ENCODE results near the gene LRRIQ1. TPM values are rescaled to one million over a fixed set of nuclear protein-coding genes. Genes with fewer than 3 reads are reported as not detected.
"Not testable (repeated sequence)": the region's sequence is repeated elsewhere in the genome, so short reads cannot be mapped to it uniquely, and the experiment has no call there.

The LRRIQ1 gene
- total and polyA plus RNA-seq, 2 experiments from 2014 or later = 2.0 to 6.9 TPM

DNA sequence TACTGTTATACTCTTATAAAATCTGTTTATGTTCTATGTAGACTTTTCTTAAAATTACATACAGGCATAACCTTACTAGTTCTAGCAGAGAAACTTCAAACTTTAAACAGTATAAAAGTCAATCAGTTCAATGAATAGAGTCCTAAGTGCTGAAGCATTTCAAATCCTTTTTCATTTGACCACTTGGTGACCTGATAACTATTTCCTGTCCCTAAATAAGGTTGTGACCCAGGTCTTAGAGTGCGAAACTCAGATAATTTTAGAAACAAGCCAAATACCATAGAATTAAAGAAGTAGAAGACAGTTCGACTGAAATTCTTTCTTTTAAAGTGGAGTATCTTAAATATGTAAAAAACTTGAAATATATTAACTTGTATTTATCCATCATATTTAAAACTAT is 147.7 kb downstream of the LRRIQ1 start:
- no peaks in the 10 kb centered on the region for H3K9me3 ChIP-seq (ENCODE audit: low read depth)
- TF ChIP-seq, protein P1, sequence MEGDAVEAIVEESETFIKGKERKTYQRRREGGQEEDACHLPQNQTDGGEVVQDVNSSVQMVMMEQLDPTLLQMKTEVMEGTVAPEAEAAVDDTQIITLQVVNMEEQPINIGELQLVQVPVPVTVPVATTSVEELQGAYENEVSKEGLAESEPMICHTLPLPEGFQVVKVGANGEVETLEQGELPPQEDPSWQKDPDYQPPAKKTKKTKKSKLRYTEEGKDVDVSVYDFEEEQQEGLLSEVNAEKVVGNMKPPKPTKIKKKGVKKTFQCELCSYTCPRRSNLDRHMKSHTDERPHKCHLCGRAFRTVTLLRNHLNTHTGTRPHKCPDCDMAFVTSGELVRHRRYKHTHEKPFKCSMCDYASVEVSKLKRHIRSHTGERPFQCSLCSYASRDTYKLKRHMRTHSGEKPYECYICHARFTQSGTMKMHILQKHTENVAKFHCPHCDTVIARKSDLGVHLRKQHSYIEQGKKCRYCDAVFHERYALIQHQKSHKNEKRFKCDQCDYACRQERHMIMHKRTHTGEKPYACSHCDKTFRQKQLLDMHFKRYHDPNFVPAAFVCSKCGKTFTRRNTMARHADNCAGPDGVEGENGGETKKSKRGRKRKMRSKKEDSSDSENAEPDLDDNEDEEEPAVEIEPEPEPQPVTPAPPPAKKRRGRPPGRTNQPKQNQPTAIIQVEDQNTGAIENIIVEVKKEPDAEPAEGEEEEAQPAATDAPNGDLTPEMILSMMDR (IDR thresholded peaks at IDR 0.05; ENCODE audit: low read depth, low read length) = no peak
- no peaks in the 10 kb centered on the region for H3K27me3 ChIP-seq
- no peak overlapping the region for H3K27ac ChIP-seq
- no peaks in the 10 kb centered on the region for H3K36me3 ChIP-seq
- DNase-seq (ENCODE audit: low read depth in 1 of 2, low spot score in 1 of 2) = no peak
- no peak overlapping the region for H3K4me3 ChIP-seq
- no peaks in the 10 kb centered on the region for H3K4me1 ChIP-seq (ENCODE audit: low read depth)

DNA sequence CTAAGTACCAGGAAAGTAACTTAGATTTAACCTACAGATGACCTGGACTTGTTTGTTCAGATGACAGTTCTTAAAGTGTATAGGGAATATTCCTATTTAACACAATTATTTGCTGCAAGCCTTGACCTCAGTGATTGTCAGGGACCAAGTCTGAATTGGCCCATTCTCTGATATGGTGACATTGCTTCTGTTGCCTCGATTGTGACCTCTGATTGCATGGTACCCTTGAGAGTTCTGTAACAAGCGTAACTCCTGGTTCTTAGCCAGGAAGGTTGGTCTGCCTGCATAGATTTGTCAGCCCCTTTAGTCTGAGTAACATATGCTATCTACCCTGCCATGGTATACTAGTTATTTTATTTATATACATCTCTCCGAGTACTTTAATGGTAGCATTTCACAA is 150.1 kb downstream of the LRRIQ1 start:
- Histone ChIP-seq H3K9me3 (ENCODE audit: low read depth) (no peaks in the 10 kb centered on the region), H3K4me1 (ENCODE audit: low read depth) (no peaks in the 10 kb centered on the region)
- TF ChIP-seq, protein P1 (IDR thresholded peaks at IDR 0.05; ENCODE audit: low read depth, low read length) = no peak

DNA sequence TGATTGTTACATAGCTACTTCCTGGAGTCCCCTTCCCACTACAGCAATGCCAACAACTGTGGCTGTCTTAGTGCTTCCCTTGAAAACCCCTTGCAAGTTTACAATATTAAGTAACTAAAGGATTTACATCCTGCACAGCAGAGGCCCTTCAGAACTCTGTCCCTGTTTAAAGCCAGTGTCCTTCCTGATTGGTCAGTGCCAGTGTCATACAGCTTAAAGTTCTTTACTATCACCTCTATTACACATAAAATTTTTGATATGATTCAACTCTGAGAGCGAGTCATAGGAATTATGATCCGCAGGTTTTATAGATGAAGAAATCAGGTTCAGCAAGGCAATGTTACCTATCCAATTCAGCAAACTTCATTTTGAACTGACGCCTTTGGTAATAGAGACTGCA is 152.5 kb downstream of the LRRIQ1 start:
- Histone ChIP-seq H3K27me3 (no peaks in the 10 kb centered on the region), H3K36me3 (no peaks in the 10 kb centered on the region), H3K27ac (no peak overlapping the region), H3K4me3 (no peak overlapping the region), H3K9me3 (ENCODE audit: low read depth) (no peaks in the 10 kb centered on the region), H3K4me1 (ENCODE audit: low read depth) (no peaks in the 10 kb centered on the region)
- TF ChIP-seq, protein P1 (IDR thresholded peaks at IDR 0.05; ENCODE audit: low read depth, low read length) = no peak
- no peak for DNase-seq (ENCODE audit: low read depth in 1 of 2, low spot score in 1 of 2)

More for the DNA sequence above, 150.1 kb downstream of the LRRIQ1 start:
- DNase-seq (ENCODE audit: low read depth in 1 of 2, low spot score in 1 of 2) = no peak
- H3K27ac ChIP-seq = no peak overlapping the region
- H3K4me3 ChIP-seq = no peak overlapping the region
- H3K36me3 ChIP-seq = no peaks in the 10 kb centered on the region
- no peaks in the 10 kb centered on the region for H3K27me3 ChIP-seq

- TF ChIP-seq, protein P1 (IDR thresholded peaks at IDR 0.05; ENCODE audit: low read depth, low read length) = no peak
- Histone ChIP-seq H3K9me3 (ENCODE audit: low read depth) (no peaks in the 10 kb centered on the region), H3K27me3 (no peaks in the 10 kb centered on the region), H3K27ac (no peak overlapping the region), H3K4me1 (ENCODE audit: low read depth) (no peaks in the 10 kb centered on the region), H3K36me3 (no peaks in the 10 kb centered on the region), H3K4me3 (no peak overlapping the region)
- DNase-seq (ENCODE audit: low read depth in 1 of 2, low spot score in 1 of 2) = no peak
These were observed 154.6 kb downstream of the LRRIQ1 start for GRCh38 chr12:85190728-85191127.

DNA sequence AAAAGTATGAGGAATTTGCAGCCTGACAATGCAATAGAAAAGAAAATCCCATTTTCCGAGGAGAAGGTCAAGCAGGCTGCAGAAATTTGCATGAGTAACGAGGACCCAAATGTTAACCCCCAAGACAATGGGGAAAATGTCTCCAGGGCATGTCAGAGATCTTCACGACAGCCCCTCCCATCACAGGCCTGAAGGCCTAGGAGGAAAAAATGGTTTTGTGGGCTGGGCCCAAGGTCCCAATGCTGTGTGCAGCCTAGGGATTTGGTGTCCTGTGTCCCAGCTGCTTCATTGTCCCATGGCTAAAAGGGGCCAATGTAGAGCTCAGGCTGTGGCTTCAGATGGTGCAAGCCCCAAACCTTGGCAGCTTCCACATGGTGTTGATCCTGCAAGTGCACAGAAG is 167.7 kb downstream of the LRRIQ1 start:
- not testable (repeated sequence) for DNase-seq (ENCODE audit: low read depth in 1 of 2, low spot score in 1 of 2); H3K9me3 ChIP-seq (ENCODE audit: low read depth); H3K27me3 ChIP-seq; H3K36me3 ChIP-seq; H3K27ac ChIP-seq; H3K4me1 ChIP-seq (ENCODE audit: low read depth); H3K4me3 ChIP-seq

DNA sequence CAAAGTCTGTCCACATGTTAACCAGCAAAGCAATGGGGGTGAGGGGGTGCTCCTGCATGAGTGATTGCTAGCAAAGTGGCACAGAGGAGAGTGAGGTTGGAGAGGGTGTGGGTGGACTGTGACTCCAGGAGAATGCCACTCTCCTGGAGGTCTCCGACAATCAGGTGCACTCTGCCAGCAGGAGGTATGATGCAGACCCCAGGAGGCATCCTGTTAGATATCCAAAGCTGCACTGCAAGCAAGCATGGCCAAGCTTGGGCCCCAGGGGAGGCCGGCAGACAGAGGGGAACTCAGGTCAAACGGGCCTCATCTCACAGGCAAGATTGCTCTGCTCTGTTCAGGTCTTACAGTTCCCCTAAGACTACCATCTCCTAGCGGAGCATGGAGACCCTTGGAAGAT is 170.4 kb downstream of the LRRIQ1 start:
- Histone ChIP-seq H3K9me3 (ENCODE audit: low read depth) (no peaks in the 10 kb centered on the region), H3K27ac (no peak overlapping the region), H3K4me1 (ENCODE audit: low read depth) (no peaks in the 10 kb centered on the region), H3K4me3 (no peak overlapping the region), H3K27me3 (no peaks in the 10 kb centered on the region), H3K36me3 (no peaks in the 10 kb centered on the region)
- DNase-seq (ENCODE audit: low read depth in 1 of 2, low spot score in 1 of 2) = no peak
- TF ChIP-seq, protein P1 (IDR thresholded peaks at IDR 0.05; ENCODE audit: low read depth, low read length) = no peak

DNA sequence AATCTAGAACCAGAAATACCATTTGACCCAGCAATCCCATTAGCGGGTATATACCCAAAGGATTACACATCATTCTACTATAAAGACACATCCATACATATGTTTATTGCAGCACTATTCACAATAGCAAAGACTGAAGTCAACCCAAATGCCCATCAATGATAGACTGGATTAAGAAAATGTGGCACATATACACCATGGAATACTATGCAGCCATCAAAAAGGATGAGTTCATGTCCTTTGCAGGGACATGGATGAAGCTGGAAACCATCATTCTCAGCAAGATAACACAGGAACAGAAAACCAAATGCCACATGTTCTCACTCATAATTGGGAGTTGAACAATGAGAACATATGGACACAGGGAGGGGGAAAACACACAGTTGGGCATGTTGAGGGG is 188.2 kb downstream of the LRRIQ1 start:
- H3K4me1 ChIP-seq (ENCODE audit: low read depth); H3K9me3 ChIP-seq (ENCODE audit: low read depth); H3K27me3 ChIP-seq; H3K27ac ChIP-seq; H3K36me3 ChIP-seq; DNase-seq (ENCODE audit: low read depth in 1 of 2, low spot score in 1 of 2); H3K4me3 ChIP-seq: not testable (repeated sequence)
